Measurements from ENCODE around the gene OR10H1.
"Not testable (repeated sequence)": the region's sequence is repeated elsewhere in the genome, so short reads cannot be mapped to it uniquely, and the experiment has no call there.

The OR10H1 gene

DNA sequence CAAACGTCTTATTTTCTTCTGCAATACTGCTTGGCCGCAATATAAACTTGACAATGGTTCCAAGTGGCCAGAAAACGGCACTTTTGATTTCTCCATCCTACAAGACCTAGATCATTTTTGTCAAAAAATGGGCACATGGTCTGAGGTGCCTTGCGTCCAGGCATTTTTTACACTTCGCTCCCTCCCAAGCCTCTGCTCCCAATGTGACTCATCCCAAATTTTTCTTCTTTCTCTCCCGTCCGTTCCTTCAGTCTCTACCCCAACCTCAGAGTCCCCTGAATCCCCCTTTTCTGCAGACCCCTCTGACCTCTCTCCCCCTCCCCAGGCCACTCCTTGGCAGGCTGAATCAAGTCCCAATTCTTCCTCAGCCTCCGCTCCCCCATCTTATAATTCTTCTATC is 14.3 kb upstream of the OR10H1 start:
- Histone ChIP-seq H3K79me2 (ENCODE audit: insufficient read depth, low read depth) (no peaks in the 10 kb centered on the region), H3K4me2 (no peak overlapping the region), H2AFZ (ENCODE audit: low read depth) (no peak overlapping the region), H3K27ac (no peak overlapping the region), H3K4me3 (IDR thresholded peaks at IDR 0.05; ENCODE audit: insufficient read depth, low read depth, low read length) (no peak overlapping the region), H4K20me1 (ENCODE audit: insufficient read depth) (no peaks in the 10 kb centered on the region), H3K4me1 (ENCODE audit: low read depth, poor library complexity, severe bottlenecking) (no peaks in the 10 kb centered on the region), H3K27me3 (ENCODE audit: insufficient read depth, low read depth) (peaks cover 45% of the 10 kb centered on the region; the same call in 1 of the 2 replicates), H3K9ac (no peak overlapping the region), H3K36me3 (ENCODE audit: insufficient read depth) (no peaks in the 10 kb centered on the region)
- TF ChIP-seq CTCF (conservative IDR thresholded peaks at IDR 0.05; ENCODE audit: low read depth, low read length), result no peak

DNA sequence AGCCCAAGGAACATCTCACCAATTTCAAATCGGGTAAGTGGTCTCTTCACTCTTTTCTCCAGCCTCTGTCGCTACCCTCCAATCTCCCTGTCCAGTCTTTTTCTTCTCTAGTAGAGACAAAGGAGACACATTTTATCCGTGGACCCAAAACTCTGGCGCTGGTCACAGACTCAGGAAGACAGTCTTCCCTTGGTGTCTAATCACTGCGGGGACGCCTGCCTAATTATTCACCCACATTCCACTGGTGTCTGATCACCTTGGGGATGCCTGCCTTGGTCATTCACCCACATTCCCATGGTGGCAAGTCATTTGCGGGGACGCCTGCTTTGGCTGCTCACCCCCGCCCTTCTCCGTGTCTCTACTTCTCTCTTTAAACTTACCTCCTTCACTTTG is 13.8 kb upstream of the OR10H1 start:
- no peak overlapping the region for H3K9ac ChIP-seq
- no peaks in the 10 kb centered on the region for H3K4me1 ChIP-seq (ENCODE audit: low read depth, poor library complexity, severe bottlenecking)
- no peaks in the 10 kb centered on the region for H3K79me2 ChIP-seq (ENCODE audit: insufficient read depth, low read depth)
- H3K4me2 ChIP-seq, result no peak overlapping the region
- no peak for TF ChIP-seq CTCF (conservative IDR thresholded peaks at IDR 0.05; ENCODE audit: low read depth, low read length)
- H3K27me3 ChIP-seq (ENCODE audit: insufficient read depth, low read depth), result peaks cover 40% of the 10 kb centered on the region; the same call in 1 of the 2 replicates
- H3K36me3 ChIP-seq (ENCODE audit: insufficient read depth), result no peaks in the 10 kb centered on the region
- no peak overlapping the region for H3K4me3 ChIP-seq (IDR thresholded peaks at IDR 0.05; ENCODE audit: insufficient read depth, low read depth, low read length)
- H4K20me1 ChIP-seq (ENCODE audit: insufficient read depth), result no peaks in the 10 kb centered on the region
- H3K27ac ChIP-seq, result no peak overlapping the region
- no peak overlapping the region for H2AFZ ChIP-seq (ENCODE audit: low read depth)

- H3K79me2 ChIP-seq (ENCODE audit: insufficient read depth, low read depth); H3K9ac ChIP-seq; H3K4me1 ChIP-seq (ENCODE audit: low read depth, poor library complexity, severe bottlenecking); H3K36me3 ChIP-seq (ENCODE audit: insufficient read depth); H4K20me1 ChIP-seq (ENCODE audit: insufficient read depth); H3K4me2 ChIP-seq; H3K4me3 ChIP-seq (IDR thresholded peaks at IDR 0.05; ENCODE audit: insufficient read depth, low read depth, low read length); H2AFZ ChIP-seq (ENCODE audit: low read depth); H3K27ac ChIP-seq: not testable (repeated sequence)
- H3K27me3 ChIP-seq (ENCODE audit: insufficient read depth, low read depth), result peaks cover 35% of the 10 kb centered on the region; the same call in 1 of the 2 replicates
Measured at GRCh38 chr19:15828611-15829305, 13.3 kb upstream of the OR10H1 start.

GRCh38 chr19:15828121-15828610 is 12.7 kb upstream of the OR10H1 start:
- Histone ChIP-seq H3K4me3 (IDR thresholded peaks at IDR 0.05; ENCODE audit: insufficient read depth, low read depth, low read length) (no peak overlapping the region), H3K4me1 (ENCODE audit: low read depth, poor library complexity, severe bottlenecking) (no peaks in the 10 kb centered on the region), H2AFZ (ENCODE audit: low read depth) (no peak overlapping the region), H3K4me2 (no peak overlapping the region), H3K79me2 (ENCODE audit: insufficient read depth, low read depth) (no peaks in the 10 kb centered on the region), H3K9ac (no peak overlapping the region), H3K27me3 (ENCODE audit: insufficient read depth, low read depth) (peaks cover 29% of the 10 kb centered on the region; the same call in 1 of the 2 replicates), H3K27ac (no peak overlapping the region), H3K36me3 (ENCODE audit: insufficient read depth) (no peaks in the 10 kb centered on the region), H4K20me1 (ENCODE audit: insufficient read depth) (no peaks in the 10 kb centered on the region)
- TF ChIP-seq CTCF (conservative IDR thresholded peaks at IDR 0.05; ENCODE audit: low read depth, low read length), result no peak

- no peak for TF ChIP-seq CTCF (conservative IDR thresholded peaks at IDR 0.05; ENCODE audit: low read depth, low read length)
- Histone ChIP-seq H3K4me3 (IDR thresholded peaks at IDR 0.05; ENCODE audit: insufficient read depth, low read depth, low read length) (no peak overlapping the region), H3K4me1 (ENCODE audit: low read depth, poor library complexity, severe bottlenecking) (no peaks in the 10 kb centered on the region), H2AFZ (ENCODE audit: low read depth) (no peak overlapping the region), H3K27me3 (ENCODE audit: insufficient read depth, low read depth) (peaks cover 20% of the 10 kb centered on the region; the same call in 1 of the 2 replicates), H4K20me1 (ENCODE audit: insufficient read depth) (no peaks in the 10 kb centered on the region), H3K36me3 (ENCODE audit: insufficient read depth) (no peaks in the 10 kb centered on the region), H3K79me2 (ENCODE audit: insufficient read depth, low read depth) (no peaks in the 10 kb centered on the region), H3K9ac (no peak overlapping the region), H3K27ac (no peak overlapping the region), H3K4me2 (no peak overlapping the region)
Measured at GRCh38 chr19:15825753-15826152, 10.3 kb upstream of the OR10H1 start.
